Activated CD8-positive, alpha-beta T cell treated with anti-CD3 and anti-CD28 coated beads, Interleukin-2, amount 10 ng/mL, durations not matched to agents 7 days and 5 days (primary cell): Measurements from ENCODE around the gene PRDM12. TPM values are rescaled to one million over a fixed set of nuclear protein-coding genes. Genes with fewer than 3 reads are reported as not detected.

Experiments
- ATAC-seq: fragments of 150-1000 bp; cut with Tn5 transposase; one replicate; pipeline ENCODE4 v1.10.0; 2021; ENCODE audit warnings: moderate library complexity
- CTCF ChIA-PET: fragments of 350-600 bp; sonication (Branson Sonifier 250); formaldehyde crosslinking; loops from one replicate; lab custom pipeline; 2021; ENCODE audit warnings: antibody characterized with exemption; lab: Charles Lee
- POLR2A ChIA-PET: fragments of 350-600 bp; sonication (Branson Sonifier 250); formaldehyde crosslinking; loops from one replicate; lab custom pipeline; 2021; ENCODE audit warnings: antibody characterized with exemption; lab: Charles Lee
- DNase-seq: peaks from one replicate; pipeline ENCODE4 v3.0.0-alpha.2; 2020
- H3K27ac Mint-ChIP-seq: one replicate; pipeline ENCODE4 v1.8.0; 2021; ENCODE audit warnings: mild to moderate bottlenecking, mixed read lengths
- H3K27me3 Mint-ChIP-seq: one replicate; pipeline ENCODE4 v1.8.0; 2021; ENCODE audit warnings: low read depth, mixed read lengths
- H3K36me3 Mint-ChIP-seq: one replicate; pipeline ENCODE4 v1.8.0; 2021; ENCODE audit warnings: low read depth, mixed read lengths
- H3K4me1 Mint-ChIP-seq: one replicate; pipeline ENCODE4 v1.8.0; 2021; ENCODE audit warnings: low read depth, mixed read lengths
- H3K4me3 Mint-ChIP-seq: one replicate; pipeline ENCODE4 v1.8.0; 2021; ENCODE audit warnings: mild to moderate bottlenecking, mixed read lengths
- H3K9me3 Mint-ChIP-seq: one replicate; pipeline ENCODE4 v1.8.0; 2022; ENCODE audit warnings: mixed read lengths; ENCODE audit not compliant: insufficient read depth
- total RNA-seq, 2 experiments: library from RNA; stranded (reverse); gene quantifications; one replicate each; pipeline ENCODE4 v1.2.3, GENCODE V29; 2021

Gene PRDM12
- total RNA-seq, 2 experiments from 2014 or later, result not detected

- H3K4me1 Mint-ChIP-seq, result no peaks in the 10 kb centered on the region
- no peak overlapping the region for H3K4me3 Mint-ChIP-seq
- POLR2A ChIA-PET, result no interaction called here
- H3K27me3 Mint-ChIP-seq, result no peaks in the 10 kb centered on the region
- DNase-seq (no peak), ATAC-seq (no peak)
- H3K27ac Mint-ChIP-seq, result no peak overlapping the region
- H3K9me3 Mint-ChIP-seq, result no peaks in the 10 kb centered on the region
- CTCF ChIA-PET, result no interaction called here
- peaks cover 18% of the 10 kb centered on the region for H3K36me3 Mint-ChIP-seq
Measured at GRCh38 chr9:130639124-130639765, 25.1 kb upstream of the PRDM12 start.

GRCh38 chr9:130639866-130640555 is 24.4 kb upstream of the PRDM12 start:
- POLR2A ChIA-PET, result no interaction called here
- H3K36me3 Mint-ChIP-seq, result peaks cover 14% of the 10 kb centered on the region
- H3K27me3 Mint-ChIP-seq, result no peaks in the 10 kb centered on the region
- H3K4me1 Mint-ChIP-seq, result no peaks in the 10 kb centered on the region
- CTCF ChIA-PET, result no interaction called here
- no peaks in the 10 kb centered on the region for H3K9me3 Mint-ChIP-seq
- ATAC-seq, result no peak
- no peak overlapping the region for H3K4me3 Mint-ChIP-seq
- DNase-seq, result no peak
- no peak overlapping the region for H3K27ac Mint-ChIP-seq

GRCh38 chr9:130640681-130641080 is 23.7 kb upstream of the PRDM12 start:
- no peaks in the 10 kb centered on the region for H3K27me3 Mint-ChIP-seq
- DNase-seq (no peak), ATAC-seq (no peak)
- no peak overlapping the region for H3K4me3 Mint-ChIP-seq
- no peaks in the 10 kb centered on the region for H3K9me3 Mint-ChIP-seq
- ChIA-PET CTCF (no interaction called here), POLR2A (no interaction called here)
- H3K36me3 Mint-ChIP-seq, result peaks cover 10% of the 10 kb centered on the region
- no peaks in the 10 kb centered on the region for H3K4me1 Mint-ChIP-seq
- no peak overlapping the region for H3K27ac Mint-ChIP-seq

- Mint-ChIP-seq H3K4me1 (no peaks in the 10 kb centered on the region), H3K27me3 (no peaks in the 10 kb centered on the region), H3K9me3 (peaks cover 3% of the 10 kb centered on the region), H3K36me3 (peaks cover 7% of the 10 kb centered on the region), H3K4me3 (no peak overlapping the region), H3K27ac (no peak overlapping the region)
- ChIA-PET POLR2A (no interaction called here), CTCF (no interaction called here)
- no peak for ATAC-seq
- no peak for DNase-seq
Measured at GRCh38 chr9:130642926-130643325, 21.5 kb upstream of the PRDM12 start.

GRCh38 chr9:130651221-130651620 is 13.2 kb upstream of the PRDM12 start:
- no peak for ATAC-seq
- peaks cover 12% of the 10 kb centered on the region for H3K27me3 Mint-ChIP-seq
- H3K36me3 Mint-ChIP-seq, result no peaks in the 10 kb centered on the region
- no peak overlapping the region for H3K4me3 Mint-ChIP-seq
- POLR2A ChIA-PET, result no interaction called here
- H3K4me1 Mint-ChIP-seq, result no peaks in the 10 kb centered on the region
- DNase-seq, result no peak
- CTCF ChIA-PET, result no interaction called here
- H3K9me3 Mint-ChIP-seq, result peaks cover 3% of the 10 kb centered on the region
- no peak overlapping the region for H3K27ac Mint-ChIP-seq

- no peaks in the 10 kb centered on the region for H3K36me3 Mint-ChIP-seq
- peaks cover 3% of the 10 kb centered on the region for H3K9me3 Mint-ChIP-seq
- ATAC-seq (no peak), DNase-seq (no peak)
- ChIA-PET POLR2A (no interaction called here), CTCF (interaction anchor here (1.8 kb wide), 1 partner anchor 32 kb away, joined by 6 read pairs; no protein-coding TSS in a partner anchor)
- H3K4me1 Mint-ChIP-seq, result no peaks in the 10 kb centered on the region
- no peak overlapping the region for H3K27ac Mint-ChIP-seq
- H3K27me3 Mint-ChIP-seq, result peaks cover 17% of the 10 kb centered on the region
- H3K4me3 Mint-ChIP-seq, result no peak overlapping the region
Measured at GRCh38 chr9:130651752-130652151, 12.6 kb upstream of the PRDM12 start.

- H3K4me3 Mint-ChIP-seq, result no peak overlapping the region
- ATAC-seq (no peak), DNase-seq (no peak)
- no peaks in the 10 kb centered on the region for H3K4me1 Mint-ChIP-seq
- H3K36me3 Mint-ChIP-seq, result no peaks in the 10 kb centered on the region
- POLR2A ChIA-PET, result no interaction called here
- CTCF ChIA-PET, result no interaction called here
- no peaks in the 10 kb centered on the region for H3K9me3 Mint-ChIP-seq
- peaks cover 42% of the 10 kb centered on the region for H3K27me3 Mint-ChIP-seq
- H3K27ac Mint-ChIP-seq, result no peak overlapping the region
Measured at GRCh38 chr9:130654879-130655278, 9.5 kb upstream of the PRDM12 start.

- ATAC-seq, result no peak
- Mint-ChIP-seq H3K4me1 (peaks cover 7% of the 10 kb centered on the region), H3K27me3 (peaks cover 66% of the 10 kb centered on the region), H3K27ac (no peak overlapping the region), H3K9me3 (no peaks in the 10 kb centered on the region), H3K4me3 (no peak overlapping the region), H3K36me3 (no peaks in the 10 kb centered on the region)
- POLR2A ChIA-PET, result no interaction called here
- no peak for DNase-seq
- CTCF ChIA-PET, result no interaction called here
Measured at GRCh38 chr9:130658893-130659698, 5.3 kb upstream of the PRDM12 start.

GRCh38 chr9:130659699-130660248 is 4.6 kb upstream of the PRDM12 start:
- Mint-ChIP-seq H3K4me1 (peaks cover 8% of the 10 kb centered on the region), H3K27ac (no peak overlapping the region), H3K27me3 (peaks cover 72% of the 10 kb centered on the region), H3K36me3 (no peaks in the 10 kb centered on the region), H3K4me3 (no peak overlapping the region), H3K9me3 (no peaks in the 10 kb centered on the region)
- no peak for ATAC-seq
- ChIA-PET CTCF (no interaction called here), POLR2A (interaction anchor here (0.6 kb wide), 1 partner anchor 122 kb away, joined by 3 read pairs; no protein-coding TSS in a partner anchor)
- no peak for DNase-seq

GRCh38 chr9:130660326-130660682 is 4.1 kb upstream of the PRDM12 start:
- Mint-ChIP-seq H3K4me1 (peaks cover 9% of the 10 kb centered on the region), H3K36me3 (peaks cover under 1% of the 10 kb centered on the region), H3K27me3 (peaks cover 73% of the 10 kb centered on the region), H3K27ac (no peak overlapping the region), H3K9me3 (no peaks in the 10 kb centered on the region), H3K4me3 (no peak overlapping the region)
- ChIA-PET POLR2A (interaction anchor here (0.6 kb wide), 1 partner anchor 122 kb away, joined by 3 read pairs; no protein-coding TSS in a partner anchor), CTCF (no interaction called here)
- no peak for DNase-seq
- no peak for ATAC-seq

- no peak for DNase-seq
- Mint-ChIP-seq H3K27me3 (peaks cover 71% of the 10 kb centered on the region), H3K4me3 (no peak overlapping the region), H3K9me3 (no peaks in the 10 kb centered on the region), H3K27ac (no peak overlapping the region), H3K4me1 (peaks cover 11% of the 10 kb centered on the region), H3K36me3 (peaks cover 2% of the 10 kb centered on the region)
- CTCF ChIA-PET, result no interaction called here
- no peak for ATAC-seq
- POLR2A ChIA-PET, result no interaction called here
Measured at GRCh38 chr9:130660683-130661450, 3.5 kb upstream of the PRDM12 start.
